ENCODE data around the gene EPHB2.
"Not testable (repeated sequence)": the region's sequence is repeated elsewhere in the genome, so short reads cannot be mapped to it uniquely, and the experiment has no call there.

EPHB2 gene

DNA sequence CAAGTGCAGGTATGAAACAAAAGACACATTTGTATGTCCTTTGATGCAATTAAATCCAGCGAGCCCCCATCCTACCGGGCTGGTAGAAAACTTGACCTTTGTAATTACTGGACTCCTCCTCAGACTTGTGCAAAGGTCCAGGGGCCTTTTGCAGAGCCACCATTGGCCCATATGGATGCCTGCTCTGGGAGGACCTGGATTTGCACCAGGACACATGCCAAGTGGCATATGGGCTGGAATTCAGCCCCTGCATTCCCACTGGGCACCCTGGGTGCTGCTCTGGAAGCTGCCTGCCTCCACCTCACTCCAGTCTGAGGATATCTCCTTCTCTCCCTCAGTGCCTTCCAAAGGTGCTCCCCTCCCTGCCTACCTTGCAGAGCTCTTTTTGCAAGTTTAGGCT, 226.0 kb downstream of the EPHB2 start:
- Histone ChIP-seq H3K27me3 (no peaks in the 10 kb centered on the region), H3K4me2 (no peak overlapping the region), H3K4me3 (no peak overlapping the region), H3K36me3 (no peaks in the 10 kb centered on the region), H3K27ac (no peak overlapping the region), H4K20me1 (no peaks in the 10 kb centered on the region), H3K4me1 (no peaks in the 10 kb centered on the region), H3K9me3 (replicated peaks in 1 of 11) (peaks cover 21 to 30% (median 23%) of the 10 kb centered on the region in 11 experiments), H3K9ac (no peak overlapping the region)
- TF ChIP-seq Cebpa-rat (IDR thresholded peaks at IDR 0.05): no peak

DNA sequence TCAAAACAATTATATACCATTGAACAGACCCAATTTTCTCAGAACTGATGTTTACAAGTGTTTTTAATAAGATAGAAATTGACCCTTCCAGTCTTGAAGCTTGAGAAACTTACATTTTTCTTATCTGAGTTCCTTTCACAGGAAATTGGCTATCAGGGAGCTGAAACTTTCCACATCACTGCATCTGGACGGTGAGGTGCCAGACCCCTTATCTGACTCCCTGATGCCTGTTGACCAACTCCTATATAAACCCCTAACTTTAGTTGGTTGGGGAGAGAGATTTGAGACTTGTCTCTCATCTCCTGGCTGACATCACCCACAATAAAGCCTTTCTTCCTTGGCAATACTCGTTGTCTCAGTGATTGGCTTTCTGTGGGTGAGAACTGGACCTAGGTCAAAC, 230.6 kb downstream of the EPHB2 start:
- no peaks in the 10 kb centered on the region for H4K20me1 ChIP-seq
- H3K4me3 ChIP-seq: no peak overlapping the region
- H3K27ac ChIP-seq: no peak overlapping the region
- no peaks in the 10 kb centered on the region for H3K36me3 ChIP-seq
- H3K27me3 ChIP-seq: no peaks in the 10 kb centered on the region
- no peak for TF ChIP-seq Cebpa-rat (IDR thresholded peaks at IDR 0.05)
- no peak overlapping the region for H3K9ac ChIP-seq
- peaks cover 24 to 32% (median 26%) of the 10 kb centered on the region in 11 experiments for H3K9me3 ChIP-seq (replicated peaks in 1 of 11)
- H3K4me2 ChIP-seq: no peak overlapping the region
- H3K4me1 ChIP-seq: peaks cover 0 to 6% (median 0%) of the 10 kb centered on the region in 10 experiments; a peak in 1 of 20 replicates

- Histone ChIP-seq H3K9ac (no peak overlapping the region), H3K36me3 (no peaks in the 10 kb centered on the region), H3K27ac (no peak overlapping the region), H3K4me2 (no peak overlapping the region), H3K4me1 (peaks cover 0 to 6% (median 0%) of the 10 kb centered on the region in 10 experiments; a peak in 1 of 20 replicates), H4K20me1 (no peaks in the 10 kb centered on the region), H3K9me3 (replicated peaks in 1 of 11) (peaks cover 23 to 31% (median 25%) of the 10 kb centered on the region in 11 experiments), H3K27me3 (no peaks in the 10 kb centered on the region), H3K4me3 (no peak overlapping the region)
- no peak for TF ChIP-seq Cebpa-rat (IDR thresholded peaks at IDR 0.05)
Measured at GRCh38 chr1:22944346-22945055, 233.9 kb downstream of the EPHB2 start.

DNA sequence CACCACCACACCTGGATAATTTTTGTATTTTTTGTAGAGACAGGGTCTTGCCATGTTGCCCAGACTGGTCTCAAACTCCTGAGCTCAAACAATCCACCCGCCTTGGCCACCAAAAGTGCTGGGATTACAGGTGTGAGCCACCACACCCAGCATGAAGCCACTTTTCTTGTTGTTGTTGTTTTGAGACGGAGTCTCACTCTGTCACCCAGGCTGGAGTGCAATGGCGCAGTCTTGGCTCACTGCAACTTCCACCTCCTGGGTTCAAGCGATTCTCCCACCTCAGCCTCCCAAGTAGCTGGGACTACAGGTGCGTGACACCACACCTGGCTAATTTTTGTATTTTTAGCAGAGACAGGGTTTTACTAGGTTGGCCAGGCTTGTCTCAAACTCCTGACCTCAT, 234.5 kb downstream of the EPHB2 start:
- not testable (repeated sequence) for H3K4me3 ChIP-seq, H4K20me1 ChIP-seq, H3K27me3 ChIP-seq, H3K4me2 ChIP-seq, H3K36me3 ChIP-seq, H3K4me1 ChIP-seq, H3K27ac ChIP-seq, H3K9ac ChIP-seq
- H3K9me3 ChIP-seq (replicated peaks in 1 of 11): peaks cover 16 to 24% (median 18%) of the 10 kb centered on the region in 11 experiments

GRCh38 chr1:22949822-22950331, 239.2 kb downstream of the EPHB2 start:
- Histone ChIP-seq H3K4me2 (no peak overlapping the region), H3K9ac (no peak overlapping the region), H3K27me3 (no peaks in the 10 kb centered on the region), H3K4me3 (no peak overlapping the region), H3K4me1 (peaks cover 0 to 3% (median 0%) of the 10 kb centered on the region in 10 experiments; a peak in 1 of 20 replicates), H3K9me3 (replicated peaks in 1 of 11) (peaks cover 0 to 7% (median 0%) of the 10 kb centered on the region in 11 experiments; a peak in 1 of 22 replicates), H4K20me1 (no peaks in the 10 kb centered on the region), H3K36me3 (no peaks in the 10 kb centered on the region), H3K27ac (no peak overlapping the region)
- TF ChIP-seq Cebpa-rat (IDR thresholded peaks at IDR 0.05): no peak

GRCh38 chr1:22951796-22952195, 241.2 kb downstream of the EPHB2 start:
- Histone ChIP-seq H3K27ac (no peak overlapping the region), H3K4me2 (no peak overlapping the region), H3K4me1 (peaks cover 0 to 4% (median 0%) of the 10 kb centered on the region in 10 experiments; a peak in 1 of 20 replicates), H3K9me3 (replicated peaks in 1 of 11) (peaks cover 0 to 7% (median 0%) of the 10 kb centered on the region in 11 experiments; a peak in 1 of 22 replicates), H3K4me3 (no peak overlapping the region), H4K20me1 (0 out of 22 replicates have a peak, but pooled peaks cover 0 to 3% (median 0%) of the 10 kb centered on the region in 11 experiments), H3K36me3 (no peaks in the 10 kb centered on the region), H3K27me3 (no peaks in the 10 kb centered on the region), H3K9ac (no peak overlapping the region)
- TF ChIP-seq Cebpa-rat (IDR thresholded peaks at IDR 0.05): no peak

GRCh38 chr1:22952694-22953056, 242.0 kb downstream of the EPHB2 start:
- Histone ChIP-seq H3K4me2 (no peak overlapping the region), H3K9ac (no peak overlapping the region), H3K9me3 (replicated peaks in 1 of 11) (peaks cover 0 to 7% (median 0%) of the 10 kb centered on the region in 11 experiments; a peak in 1 of 22 replicates), H3K27ac (no peak overlapping the region), H3K27me3 (no peaks in the 10 kb centered on the region), H3K4me1 (peaks cover 0 to 4% (median 0%) of the 10 kb centered on the region in 10 experiments; a peak in 1 of 20 replicates), H3K36me3 (no peaks in the 10 kb centered on the region), H4K20me1 (0 out of 22 replicates have a peak, but pooled peaks cover 0 to 3% (median 0%) of the 10 kb centered on the region in 11 experiments), H3K4me3 (no peak overlapping the region)
- TF ChIP-seq Cebpa-rat (IDR thresholded peaks at IDR 0.05): no peak

DNA sequence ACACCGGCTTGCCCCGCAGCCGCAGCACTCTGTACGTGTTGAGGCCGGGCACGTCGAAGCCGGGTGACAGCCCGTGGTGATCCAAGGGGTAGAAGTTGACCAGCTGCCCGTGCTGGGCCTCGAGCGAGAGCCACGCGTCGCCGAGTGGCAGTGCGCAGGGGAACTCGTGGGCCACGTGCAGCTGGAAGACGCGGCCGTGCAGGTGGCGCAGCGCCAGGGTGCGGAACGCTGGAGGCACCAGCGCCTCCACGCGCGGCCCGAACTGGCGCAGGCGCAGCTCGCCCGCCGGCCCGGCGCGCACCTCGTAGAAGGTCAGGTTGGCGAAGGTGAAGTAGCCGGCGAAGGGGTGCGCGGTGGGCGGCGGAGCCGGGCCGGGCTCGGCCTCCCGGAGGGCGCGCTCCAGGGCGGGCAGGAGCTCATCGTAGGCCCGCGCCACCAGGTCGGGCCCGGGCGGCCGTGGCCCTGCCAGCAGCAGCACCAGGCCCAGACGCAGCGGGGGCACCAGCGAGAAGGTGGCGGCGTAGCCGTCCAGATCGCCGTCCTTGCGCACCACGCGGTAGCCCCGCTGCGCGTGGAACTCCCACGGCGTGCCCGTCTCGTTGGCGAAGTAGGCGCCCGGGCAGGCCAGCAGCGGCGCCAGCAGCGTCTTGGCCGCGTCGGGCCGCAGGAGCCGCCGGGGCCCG, 242.6 kb downstream of the EPHB2 start:
- H3K4me2 ChIP-seq: no peak overlapping the region
- H3K27ac ChIP-seq: no peak overlapping the region
- no peaks in the 10 kb centered on the region for H3K27me3 ChIP-seq
- TF ChIP-seq Cebpa-rat (IDR thresholded peaks at IDR 0.05): no peak
- no peaks in the 10 kb centered on the region for H3K36me3 ChIP-seq
- H3K9ac ChIP-seq: no peak overlapping the region
- 0 out of 22 replicates have a peak, but pooled peaks cover 0 to 3% (median 0%) of the 10 kb centered on the region in 11 experiments for H4K20me1 ChIP-seq
- no peak overlapping the region for H3K4me3 ChIP-seq
- H3K4me1 ChIP-seq: peaks cover 0 to 4% (median 0%) of the 10 kb centered on the region in 10 experiments; a peak in 1 of 20 replicates
- peaks cover 0 to 7% (median 0%) of the 10 kb centered on the region in 11 experiments; a peak in 1 of 22 replicates for H3K9me3 ChIP-seq (replicated peaks in 1 of 11)

GRCh38 chr1:22953740-22954141, 243.1 kb downstream of the EPHB2 start:
- H3K36me3 ChIP-seq: no peaks in the 10 kb centered on the region
- 0 out of 22 replicates have a peak, but pooled peaks cover 0 to 3% (median 0%) of the 10 kb centered on the region in 11 experiments for H4K20me1 ChIP-seq
- no peak for TF ChIP-seq Cebpa-rat (IDR thresholded peaks at IDR 0.05)
- H3K27me3 ChIP-seq: no peaks in the 10 kb centered on the region
- H3K4me3 ChIP-seq: no peak overlapping the region
- no peak overlapping the region for H3K4me2 ChIP-seq
- H3K4me1 ChIP-seq: peaks cover 0 to 4% (median 0%) of the 10 kb centered on the region in 10 experiments; a peak in 1 of 20 replicates
- H3K9ac ChIP-seq: no peak overlapping the region
- H3K9me3 ChIP-seq (replicated peaks in 1 of 11): peaks cover 0 to 7% (median 0%) of the 10 kb centered on the region in 11 experiments; a peak in 1 of 22 replicates
- no peak overlapping the region for H3K27ac ChIP-seq
